Fibroblast of villous mesenchyme (primary cell): Measurements from ENCODE around the gene DPEP1. TPM values are rescaled to one million over a fixed set of nuclear protein-coding genes. Genes with fewer than 3 reads are reported as not detected.

Source experiments
- DNase-seq: peaks from one replicate; pipeline ENCODE4 v3.0.0-alpha.2; 2010; ENCODE audit warnings: low read depth
- H3K4me3 ChIP-seq: 2 replicates; pipeline ENCODE4 v1.5.1; 2011; ENCODE audit warnings: low read depth, mild to moderate bottlenecking, low read length
- CTCF ChIP-seq: IDR thresholded peaks from 2 replicates; pipeline ENCODE4 v1.5.1; 2012; ENCODE audit warnings: low read depth, mild to moderate bottlenecking, low read length; ENCODE audit not compliant: insufficient read depth
- total RNA-seq: library from RNA; depleted of rRNA; stranded (reverse); fragments of >200 nt; gene quantifications from 2 replicates; pipeline ENCODE4 v1.2.3, GENCODE V29; 2012

The DPEP1 gene
- total RNA-seq, 1 donor = not detected

DNA sequence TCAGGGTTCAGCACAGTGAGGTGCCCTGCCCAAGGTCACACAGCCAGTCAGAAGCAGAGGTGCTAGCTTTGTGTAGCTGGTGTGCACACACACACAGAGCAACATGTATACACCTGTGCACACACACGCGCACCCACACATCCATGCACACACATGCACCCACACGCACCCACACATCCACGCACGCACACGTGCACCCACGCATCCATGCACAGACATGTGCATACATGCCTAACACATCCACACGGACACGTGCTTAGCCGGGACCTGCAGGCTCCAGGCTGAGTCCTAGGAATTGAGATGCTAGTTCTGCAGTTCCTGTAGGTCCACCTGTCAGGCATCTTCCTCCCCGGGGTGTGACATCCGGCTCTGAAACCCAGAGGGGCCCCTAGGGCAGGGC, 13.0 kb upstream of the DPEP1 start:
- no peak for TF ChIP-seq CTCF
- no peak for DNase-seq
- H3K4me3 ChIP-seq = no peak overlapping the region

GRCh38 chr16:89600956-89601355, 12.5 kb upstream of the DPEP1 start:
- no peak for DNase-seq
- no peak for TF ChIP-seq CTCF
- no peak overlapping the region for H3K4me3 ChIP-seq

DNA sequence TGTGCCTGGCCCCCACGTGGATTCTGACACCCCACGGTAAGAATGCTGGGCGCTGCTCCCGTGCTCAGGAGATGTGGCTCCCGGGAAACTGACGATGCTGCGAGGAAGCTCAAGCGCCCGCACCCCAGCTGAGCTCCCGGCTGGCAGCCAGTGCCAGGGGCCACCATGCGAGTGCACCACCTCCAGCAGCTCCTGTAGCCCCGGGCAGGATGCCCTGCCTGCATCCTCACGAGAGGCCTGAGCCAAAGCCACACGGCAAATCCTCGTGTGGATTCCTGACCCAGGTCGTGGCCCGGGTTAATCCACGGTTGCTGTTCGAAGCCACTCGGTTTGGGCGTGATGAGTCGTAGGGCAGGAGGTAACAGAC, 11.6 kb upstream of the DPEP1 start:
- TF ChIP-seq CTCF = no peak
- DNase-seq = no peak
- no peak overlapping the region for H3K4me3 ChIP-seq

- H3K4me3 ChIP-seq = no peak overlapping the region
- peak; percentile 83 for DNase-seq
- no peak for TF ChIP-seq CTCF
Measured at GRCh38 chr16:89602273-89602951, 11.0 kb upstream of the DPEP1 start.

- no peak for TF ChIP-seq CTCF
- H3K4me3 ChIP-seq = no peak overlapping the region
- DNase-seq = no peak
Measured at GRCh38 chr16:89602952-89603590, 10.4 kb upstream of the DPEP1 start.

GRCh38 chr16:89604764-89605163, 8.7 kb upstream of the DPEP1 start:
- no peak for TF ChIP-seq CTCF
- DNase-seq = no peak

More at GRCh38 chr16:89604764-89605163, 8.7 kb upstream of the DPEP1 start:
- no peak overlapping the region for H3K4me3 ChIP-seq
